Activated effector memory CD4-positive, alpha-beta T cell treated with anti-CD3 and anti-CD28 coated beads, Interleukin-2, amount 50 U/mL, for 16 hours (primary cell): ENCODE results near the gene SRGAP2B.
"Not testable (repeated sequence)": the region's sequence is repeated elsewhere in the genome, so short reads cannot be mapped to it uniquely, and the experiment has no call there.

ENCODE experiments used
- DNase-seq: peaks from one replicate; pipeline ENCODE4 v3.0.0-alpha.2; 2020

SRGAP2B gene

DNA sequence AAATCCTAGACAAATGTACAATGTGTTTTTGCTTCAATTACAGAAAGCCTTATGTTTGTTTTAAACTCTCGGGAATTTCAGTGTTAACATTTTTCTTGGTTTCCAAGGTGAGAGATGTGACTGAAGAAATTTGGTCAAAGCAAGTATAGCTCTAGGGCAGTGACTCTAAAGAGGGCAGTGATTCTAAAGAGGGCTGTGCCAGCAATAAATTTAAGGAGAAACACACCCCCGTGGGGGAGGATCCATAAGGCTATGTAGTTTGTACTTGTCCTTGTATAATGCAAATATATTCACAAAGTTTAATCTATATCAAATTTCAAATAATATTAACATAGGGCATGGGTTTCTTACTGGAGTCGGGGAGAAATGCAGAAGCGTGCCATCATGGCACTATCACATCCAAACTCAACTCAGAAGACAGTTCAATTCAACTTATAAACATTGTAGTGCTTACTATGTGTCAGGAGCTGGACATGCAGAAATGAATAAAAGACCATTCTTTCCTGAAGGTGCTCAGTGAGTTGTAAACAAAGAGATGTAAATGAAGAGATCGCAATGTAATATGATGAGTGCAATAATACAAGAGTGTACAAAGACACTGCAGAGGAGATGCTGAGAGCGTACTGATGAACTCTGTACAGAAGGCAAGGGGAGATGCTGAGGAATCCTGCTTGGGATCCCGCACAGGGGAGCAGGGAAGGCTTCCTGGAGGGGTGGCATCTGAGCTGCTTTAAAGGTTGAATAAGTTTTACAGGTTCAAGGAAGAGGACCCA, 12.5 kb downstream of the SRGAP2B start:
- DNase-seq = not testable (repeated sequence)

DNA sequence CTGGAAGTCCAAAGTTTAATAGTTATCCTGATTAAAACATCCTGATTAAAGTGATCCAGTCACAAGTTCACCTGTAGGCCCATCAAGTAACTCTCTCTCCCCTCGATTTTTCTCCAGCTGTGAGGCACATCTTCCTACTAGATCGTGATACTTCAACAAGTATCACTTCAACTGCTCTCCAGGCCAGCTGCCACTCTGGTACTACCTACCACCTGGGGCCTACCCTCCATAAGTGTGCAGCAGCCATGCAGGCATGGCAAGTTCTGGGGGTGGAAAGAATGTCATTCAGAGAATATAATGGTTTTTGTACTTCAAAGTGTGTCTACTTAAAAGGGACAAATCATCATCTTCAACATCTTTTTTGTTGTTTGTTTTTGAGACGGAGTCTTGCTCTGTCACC, 14.9 kb downstream of the SRGAP2B start:
- not testable (repeated sequence) for DNase-seq

DNA sequence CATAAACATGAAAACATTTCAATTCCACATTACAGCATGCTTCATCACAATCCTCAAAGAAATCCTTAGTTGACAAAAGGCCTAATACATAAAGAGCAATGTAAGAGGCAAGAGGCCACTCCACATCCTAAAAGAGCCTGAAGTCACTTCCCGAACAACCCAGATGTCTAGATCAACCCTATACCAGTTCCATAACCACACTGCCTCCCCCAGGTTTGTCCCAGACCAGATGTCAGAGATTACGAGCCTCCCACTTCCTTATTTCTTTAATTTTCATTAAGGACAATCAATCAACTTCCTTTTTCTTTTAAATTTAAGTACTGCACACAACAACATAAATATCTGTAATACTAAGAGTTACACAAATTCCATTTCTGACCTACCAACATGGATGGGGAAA, 15.4 kb downstream of the SRGAP2B start:
- DNase-seq = not testable (repeated sequence)

DNA sequence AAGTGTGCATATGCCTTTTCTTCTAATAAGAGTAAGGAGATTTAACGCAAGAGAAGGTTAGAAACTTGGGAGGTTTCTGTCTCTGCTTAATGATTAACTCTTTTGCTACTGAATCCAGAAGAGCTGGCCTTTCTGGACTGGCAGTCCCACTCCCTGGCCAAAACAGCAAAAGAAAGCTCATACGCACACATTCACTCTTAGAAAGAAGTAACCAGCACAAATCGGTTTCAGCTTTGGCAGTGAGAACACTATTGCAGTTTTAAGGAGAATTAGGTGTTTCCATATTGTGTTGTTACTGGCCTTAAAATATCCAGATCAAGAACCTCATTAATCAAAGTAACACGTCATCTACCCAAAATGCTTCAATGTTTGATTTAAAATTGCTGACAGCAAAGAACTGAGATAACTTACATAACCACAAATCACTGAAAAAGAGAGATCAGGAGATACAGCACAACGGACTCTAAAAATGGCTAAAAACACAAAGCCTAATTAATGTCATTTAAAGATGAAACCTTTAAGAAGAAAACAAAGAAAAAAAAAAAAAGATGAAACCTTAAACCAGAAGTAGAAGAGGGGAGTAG, 16.2 kb downstream of the SRGAP2B start:
- DNase-seq = not testable (repeated sequence)

DNA sequence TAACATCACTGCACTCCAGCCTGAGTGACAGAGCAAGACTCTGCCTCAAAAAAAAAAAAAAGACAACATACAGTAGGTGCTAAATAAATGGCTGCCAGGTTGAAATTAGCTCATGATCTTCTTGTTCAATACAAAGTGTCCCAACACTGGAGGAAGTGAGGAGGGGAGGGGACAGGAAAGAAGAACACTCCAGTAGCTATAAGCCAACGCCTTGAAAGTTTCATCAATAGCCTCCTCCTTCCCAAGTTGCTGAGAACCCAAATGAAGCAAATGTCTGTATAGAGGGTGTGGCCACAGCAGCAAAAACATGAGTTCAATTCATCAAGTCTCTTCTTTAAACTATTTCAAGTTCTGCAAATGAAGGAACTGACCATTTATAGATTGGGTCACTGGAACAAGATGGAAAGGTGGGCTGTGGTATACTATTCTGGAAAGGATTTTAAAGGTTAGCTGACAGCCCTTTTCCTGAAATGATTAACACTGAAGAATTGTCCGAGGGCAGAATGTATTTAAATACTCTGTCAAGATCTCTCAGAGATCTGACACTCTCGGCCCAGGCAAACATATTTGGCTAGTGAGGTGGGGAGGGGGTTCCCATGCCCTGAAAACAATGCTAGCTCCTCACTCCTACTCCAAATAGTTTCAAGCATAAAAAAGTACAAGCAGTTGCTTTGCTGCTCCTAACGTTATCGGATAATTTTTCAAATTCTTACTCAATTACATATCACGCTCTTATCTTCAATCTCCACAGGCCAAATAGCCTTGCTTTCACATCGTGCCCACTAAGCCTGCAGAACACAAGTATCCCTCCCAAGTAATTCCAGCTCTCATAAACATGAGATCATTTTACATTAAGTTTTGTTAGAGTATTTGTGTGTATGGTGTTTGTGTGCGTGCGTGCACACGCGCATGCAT, 17.0 kb downstream of the SRGAP2B start:
- not testable (repeated sequence) for DNase-seq

DNA sequence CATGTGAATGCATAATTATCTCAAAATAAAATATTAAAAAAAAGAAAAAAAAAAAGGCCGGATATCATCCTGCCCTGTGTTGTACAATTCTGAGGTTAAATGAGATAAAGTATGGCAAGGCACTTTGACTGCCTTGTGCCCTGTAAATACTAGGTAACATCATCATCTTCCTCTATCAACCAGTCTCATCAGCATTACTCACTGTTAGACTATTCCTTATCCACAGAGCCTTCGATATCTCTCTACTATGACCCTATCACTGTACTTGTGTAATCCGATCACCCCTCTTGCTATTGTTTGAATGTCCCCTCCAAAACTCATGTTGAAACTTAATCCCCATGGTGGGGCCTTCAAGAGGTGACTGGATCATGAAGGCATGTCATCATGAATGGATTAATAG, 18.3 kb downstream of the SRGAP2B start:
- not testable (repeated sequence) for DNase-seq

DNA sequence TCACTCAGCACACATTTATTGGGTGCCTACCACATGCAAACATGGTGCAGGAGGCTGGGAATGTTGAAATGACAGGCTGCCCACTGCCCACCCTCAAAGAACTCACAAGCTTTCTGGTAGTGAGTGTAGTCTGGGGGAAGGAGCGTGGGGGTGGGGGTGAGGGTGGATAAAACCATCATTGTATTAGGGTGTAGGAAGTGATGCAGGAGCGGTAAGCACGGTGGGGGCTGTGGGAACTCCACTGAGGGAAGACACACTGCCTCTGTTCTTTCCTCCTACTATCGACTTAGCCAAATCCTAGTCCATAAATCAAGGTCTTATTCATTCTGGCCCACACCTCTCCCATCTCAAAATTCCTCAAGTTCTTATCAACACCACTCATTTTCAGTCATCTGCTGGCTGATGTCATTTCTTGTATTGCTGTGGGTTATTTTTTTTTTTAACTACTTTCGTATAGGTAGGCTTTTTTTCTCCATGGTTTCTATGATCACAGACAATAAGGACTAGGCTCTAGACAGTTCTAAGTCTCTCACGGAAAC, 21.0 kb downstream of the SRGAP2B start:
- DNase-seq = not testable (repeated sequence)

DNA sequence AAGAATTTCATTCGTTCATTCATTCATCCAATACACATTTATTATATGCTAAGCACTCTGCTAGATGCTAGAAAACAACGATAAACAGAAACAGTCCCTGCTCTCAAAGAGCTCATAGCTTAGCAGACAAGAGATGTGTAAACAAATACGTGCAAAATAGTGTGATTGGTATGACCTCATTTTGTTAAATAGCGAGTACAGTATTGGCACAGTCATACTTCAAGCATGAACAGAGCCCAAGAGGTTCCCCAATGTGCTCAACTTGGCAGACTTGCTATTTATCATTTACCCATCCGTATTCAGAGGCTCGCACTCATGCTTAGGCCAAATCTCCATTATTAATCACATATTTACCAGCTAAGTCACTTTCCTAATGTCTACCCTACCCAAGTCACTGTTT, 23.6 kb downstream of the SRGAP2B start:
- not testable (repeated sequence) for DNase-seq

DNA sequence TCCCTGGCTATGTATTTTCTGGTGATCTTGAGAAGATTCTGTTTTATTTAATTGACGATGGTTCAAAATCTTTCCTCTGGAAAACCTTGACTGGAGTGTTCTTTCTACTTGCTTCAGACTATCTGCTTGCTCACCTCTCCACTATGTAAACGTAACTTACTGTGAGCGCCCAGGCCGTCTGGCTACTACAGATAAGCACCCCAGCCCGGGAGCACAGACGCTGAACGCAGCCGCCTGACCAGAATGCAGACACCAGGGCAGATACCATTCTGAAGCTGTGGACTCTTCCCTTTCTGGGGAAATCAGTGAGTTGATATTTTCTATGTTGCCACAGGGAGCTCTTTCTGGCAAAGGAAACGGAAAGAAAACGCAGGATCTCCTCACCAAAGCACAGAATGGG, 28.6 kb downstream of the SRGAP2B start:
- not testable (repeated sequence) for DNase-seq

DNA sequence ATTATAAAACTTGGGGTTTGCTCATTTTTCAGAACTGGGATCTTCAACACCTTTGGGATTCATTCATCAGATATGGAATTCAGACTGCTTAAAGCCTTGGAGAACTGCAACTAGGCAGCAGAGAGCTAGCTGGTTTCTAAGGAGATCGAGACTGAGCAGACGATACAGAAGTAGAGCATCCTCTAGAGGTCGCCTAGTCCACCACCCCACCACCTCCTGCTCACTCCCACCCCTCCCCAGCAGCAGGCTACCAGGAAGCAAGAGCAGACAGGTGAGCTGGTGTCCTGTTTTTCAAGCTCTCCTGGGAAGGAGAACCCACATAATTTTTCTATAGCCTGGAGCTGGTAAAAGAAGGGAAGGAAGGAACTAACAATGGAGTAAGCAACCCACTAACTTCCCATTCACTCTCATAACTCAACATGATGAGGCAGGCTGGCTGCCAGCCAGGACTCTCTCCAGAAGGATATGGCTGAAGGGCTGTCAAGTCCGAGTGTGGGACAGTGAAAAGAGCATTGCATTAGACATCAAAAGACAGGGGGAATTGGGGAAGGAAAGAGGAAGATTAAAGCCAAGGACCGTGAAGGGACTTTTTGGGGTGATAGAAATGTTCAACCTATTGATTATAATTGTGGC, 29.8 kb downstream of the SRGAP2B start:
- DNase-seq = not testable (repeated sequence)

DNA sequence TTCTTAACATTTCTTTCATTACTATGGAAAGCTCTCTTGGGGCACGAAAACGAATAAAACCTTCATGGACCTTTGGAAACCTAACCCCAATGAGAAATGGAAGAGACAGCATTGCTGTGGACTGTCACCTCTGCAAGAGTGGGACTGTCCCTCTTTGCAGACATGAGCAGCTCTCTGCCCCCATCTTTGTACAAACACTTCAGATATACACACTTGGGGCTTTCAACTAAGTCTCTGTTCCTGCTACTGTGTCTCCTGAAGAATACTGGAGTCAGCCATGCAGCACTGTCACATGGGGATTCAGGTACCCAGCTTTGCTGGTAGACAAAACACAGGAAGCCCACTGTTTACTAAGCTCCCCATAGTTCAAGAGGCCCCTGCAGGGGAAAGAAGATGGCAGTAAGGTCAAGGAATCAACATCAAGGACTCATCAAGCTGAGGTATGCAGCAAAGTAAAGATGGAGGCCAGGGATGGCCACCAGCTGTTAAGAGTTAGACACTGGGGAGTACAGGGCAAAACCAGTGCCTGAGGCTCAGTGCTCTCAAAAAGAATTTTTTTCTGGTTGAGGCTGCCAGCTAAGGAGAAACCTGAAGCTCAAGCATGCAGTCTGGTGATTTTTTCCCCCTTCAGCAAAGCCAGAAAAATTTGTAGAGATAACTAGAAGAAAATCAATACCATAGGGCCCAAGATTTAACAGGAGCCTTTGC, 31.0 kb downstream of the SRGAP2B start:
- DNase-seq = not testable (repeated sequence)

DNA sequence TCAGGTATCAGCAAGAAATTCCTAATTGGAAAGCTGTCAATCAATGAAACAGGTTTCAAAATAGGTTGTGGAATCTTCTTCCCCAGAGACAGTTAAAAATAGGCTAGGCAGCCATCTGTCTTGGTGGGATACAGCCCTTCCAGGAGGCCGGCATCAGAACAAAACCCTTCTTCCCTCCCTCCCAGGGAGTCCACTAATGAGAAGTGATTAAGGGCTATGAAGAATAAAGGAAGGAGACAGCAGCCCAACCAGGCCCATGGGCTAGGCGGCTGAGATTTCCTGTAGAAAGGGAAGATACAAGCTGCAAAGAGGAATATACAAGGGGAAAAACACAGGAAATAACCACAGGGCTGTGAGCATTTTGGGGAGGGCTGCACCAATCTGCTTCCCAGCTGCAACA, 31.8 kb downstream of the SRGAP2B start:
- DNase-seq = not testable (repeated sequence)

DNA sequence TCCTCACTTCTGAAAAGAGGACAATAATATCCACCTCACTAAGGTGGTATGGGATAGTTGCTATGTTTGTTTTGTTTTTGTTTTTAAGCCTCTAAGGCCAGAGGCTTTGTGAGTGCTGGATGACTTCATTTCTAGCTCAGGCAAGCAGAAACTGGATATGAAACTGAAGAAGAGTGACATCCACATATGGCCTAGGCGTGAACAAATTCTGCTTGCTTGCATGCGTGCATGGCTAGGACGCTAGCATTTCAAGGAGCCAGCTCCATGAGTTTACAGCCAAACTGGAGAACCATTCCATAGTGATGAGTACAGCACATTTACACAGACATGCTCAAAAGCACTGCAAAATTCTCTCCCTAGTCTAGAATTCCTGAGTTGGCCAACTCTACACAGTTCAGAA, 36.9 kb downstream of the SRGAP2B start:
- DNase-seq = not testable (repeated sequence)

DNA sequence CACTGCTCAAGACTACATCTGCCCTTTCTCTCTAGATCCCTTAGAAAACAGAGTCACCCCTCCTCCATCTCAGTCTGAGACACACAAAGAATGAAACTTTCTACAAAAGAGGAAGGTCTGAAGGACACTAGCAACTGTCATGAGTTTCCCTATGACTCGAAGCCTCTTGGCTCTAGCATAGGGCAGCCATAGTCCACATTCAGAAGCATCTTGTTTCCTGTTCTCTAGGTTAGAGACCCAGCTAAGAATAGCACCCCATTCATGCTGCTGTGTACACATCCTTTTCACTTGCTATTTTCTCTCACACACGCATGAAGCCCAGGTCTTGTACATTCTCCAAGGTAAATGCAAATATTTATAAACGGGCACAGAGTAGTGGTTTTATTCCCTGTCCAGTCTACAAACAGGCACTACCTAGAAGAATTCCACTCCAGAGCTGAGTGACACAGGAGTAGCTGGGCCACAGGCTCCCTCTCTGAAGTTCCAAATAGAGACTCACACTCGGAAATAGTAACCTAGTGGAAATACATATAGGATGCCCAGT, 39.8 kb downstream of the SRGAP2B start:
- not testable (repeated sequence) for DNase-seq

DNA sequence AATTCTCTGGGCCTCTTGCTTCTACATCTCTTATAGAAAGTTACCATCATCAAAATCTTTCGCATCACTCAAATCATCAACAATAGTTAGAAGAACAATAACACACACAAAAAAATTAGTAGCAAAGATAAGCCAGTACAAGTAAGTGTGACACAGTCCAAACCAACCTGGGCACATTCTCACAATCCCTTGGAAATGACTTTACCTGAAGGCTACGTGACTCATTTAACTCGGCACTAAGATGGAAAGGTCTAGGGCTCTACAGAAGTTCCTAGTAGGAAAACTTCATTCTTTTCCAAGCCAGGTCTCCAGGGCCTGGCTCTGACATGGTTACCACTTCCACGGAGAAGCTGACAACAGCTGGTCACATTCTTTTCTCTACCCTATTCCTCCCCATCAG, 41.7 kb downstream of the SRGAP2B start:
- DNase-seq = not testable (repeated sequence)

DNA sequence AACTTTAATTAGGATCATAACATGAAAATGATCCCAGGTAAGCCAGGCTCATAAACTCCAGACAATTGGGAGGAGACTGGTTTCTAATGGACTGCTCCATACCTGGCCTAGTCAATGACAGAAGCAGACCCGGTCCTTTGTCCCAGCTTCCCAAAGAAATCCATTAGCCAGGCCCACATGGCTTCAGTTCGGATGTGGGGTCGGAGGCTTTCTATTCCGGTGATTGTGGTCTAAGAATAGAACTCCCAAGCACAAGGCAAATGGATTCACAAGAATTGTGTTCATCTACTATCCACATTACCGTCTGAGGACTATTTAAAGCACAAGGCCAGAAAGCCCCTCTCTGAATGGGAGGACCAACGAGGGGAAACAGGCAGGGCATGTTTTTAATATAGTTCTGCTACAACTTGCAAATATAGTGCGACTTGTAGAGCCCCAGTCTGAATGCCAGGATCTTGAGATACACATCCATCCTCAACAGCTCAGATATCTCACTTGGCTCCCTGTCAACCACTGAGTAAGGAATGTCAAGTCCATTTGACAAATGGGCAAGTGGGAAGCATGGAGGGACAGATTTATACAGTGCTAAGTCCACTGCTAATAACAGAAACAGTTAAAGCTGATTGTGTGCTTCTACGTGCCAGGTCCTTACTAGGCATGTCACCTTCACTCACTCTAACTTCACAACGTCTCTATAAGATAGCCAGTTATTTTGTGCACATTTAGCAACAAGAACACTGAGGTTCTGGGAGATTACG, 42.9 kb downstream of the SRGAP2B start:
- not testable (repeated sequence) for DNase-seq

DNA sequence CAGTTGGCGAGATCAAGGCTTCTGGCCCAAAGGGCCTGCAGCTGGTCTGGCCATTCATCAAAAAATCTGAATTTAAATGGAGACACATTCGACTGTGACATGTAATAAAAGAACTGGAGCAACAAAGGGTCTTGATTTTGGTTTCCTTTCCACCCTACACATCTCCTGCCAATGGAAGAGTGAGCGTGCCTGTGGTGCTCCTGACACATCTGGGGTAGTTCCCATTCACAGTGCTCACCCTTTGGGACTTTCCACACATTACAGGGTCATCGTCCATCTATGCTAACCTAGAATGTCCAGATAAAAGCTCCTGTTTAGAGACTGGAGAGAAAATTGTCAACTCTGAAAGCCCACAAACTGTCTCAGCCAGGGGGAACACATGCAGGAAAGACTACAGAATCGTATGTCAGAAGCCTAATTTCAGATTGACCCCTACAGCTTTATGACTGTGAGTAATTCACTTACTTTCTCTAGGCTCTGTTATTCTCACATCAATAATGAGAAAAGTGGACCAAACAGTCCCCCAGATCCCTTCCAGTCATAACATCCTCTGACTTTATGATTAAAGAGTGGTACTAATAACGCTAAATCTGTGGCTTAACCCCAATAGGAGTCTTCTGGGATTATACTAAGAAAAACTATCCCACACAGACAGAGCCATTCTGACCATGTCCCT, 46.8 kb downstream of the SRGAP2B start:
- not testable (repeated sequence) for DNase-seq

DNA sequence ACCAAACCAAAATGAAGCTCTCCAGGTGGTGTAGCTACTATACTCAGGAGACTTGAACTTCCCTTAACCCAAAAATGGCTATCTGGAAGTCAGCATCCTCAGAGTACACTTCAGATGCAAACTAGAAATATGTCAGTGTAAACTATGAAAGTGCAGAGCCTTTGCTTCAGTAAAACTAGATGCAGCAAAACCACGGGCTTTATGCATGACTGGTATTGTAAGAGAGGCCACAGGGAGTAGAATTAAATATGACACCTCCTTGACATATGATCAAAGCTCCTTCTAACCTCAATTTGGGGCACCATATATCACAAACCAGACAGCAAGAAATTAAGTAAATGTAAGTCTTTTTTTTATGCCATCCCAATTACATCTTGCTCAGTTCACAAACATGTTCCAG, 47.6 kb downstream of the SRGAP2B start:
- not testable (repeated sequence) for DNase-seq

DNA sequence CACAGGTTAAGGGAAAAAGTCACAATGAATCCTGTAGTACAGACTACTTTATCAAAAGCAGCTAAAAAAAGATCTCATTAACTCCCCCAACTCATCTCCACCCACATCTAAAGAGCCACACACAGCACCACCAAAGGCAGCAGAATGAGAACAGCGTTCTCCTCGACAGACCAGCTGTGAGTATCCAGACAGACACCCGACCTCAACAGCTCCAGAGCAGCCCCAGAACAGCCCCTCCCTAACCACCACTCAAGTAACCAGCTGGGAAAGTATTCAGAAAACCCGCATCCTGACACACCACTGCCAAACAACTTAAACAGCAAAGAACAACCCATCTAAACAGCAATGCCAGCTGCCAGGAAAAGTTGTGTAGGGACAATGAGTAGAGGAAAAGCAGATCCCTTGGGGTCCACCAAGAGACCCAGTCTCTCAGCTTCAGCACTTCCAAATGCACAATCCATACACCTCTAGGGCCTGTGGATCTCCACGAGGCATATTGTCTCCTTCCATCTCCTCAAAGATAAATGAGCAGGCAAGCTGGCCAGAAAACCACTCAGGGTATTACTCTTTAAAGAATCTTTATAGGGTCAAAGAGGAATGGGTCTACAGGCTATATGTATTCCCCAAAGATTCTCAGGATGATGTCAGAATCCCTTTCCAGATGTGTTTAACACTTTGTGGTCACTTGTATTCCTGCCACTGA, 49.4 kb downstream of the SRGAP2B start:
- DNase-seq = not testable (repeated sequence)

DNA sequence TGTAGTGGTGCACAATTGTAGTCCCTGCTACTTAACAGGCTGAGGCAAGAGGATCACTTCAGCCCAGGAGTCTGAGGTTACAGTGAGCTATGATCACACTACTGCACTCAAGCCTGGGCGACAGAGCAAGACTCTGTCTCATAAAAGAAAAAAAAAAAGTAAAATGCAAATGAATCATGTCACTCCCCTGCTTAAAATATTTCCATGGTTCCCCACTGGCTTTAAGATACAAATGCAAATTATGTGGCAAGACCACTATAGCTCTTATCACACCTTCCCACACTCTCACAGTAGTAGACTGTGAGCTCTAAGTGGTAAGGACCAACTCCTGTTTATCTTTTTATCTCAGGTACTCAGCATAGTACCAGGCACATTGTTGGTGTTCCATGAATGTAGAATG, 53.6 kb downstream of the SRGAP2B start:
- not testable (repeated sequence) for DNase-seq
